K562 (cell line): Measurements from ENCODE around the gene NDFIP2. TPM values are rescaled to one million over a fixed set of nuclear protein-coding genes. Genes with fewer than 3 reads are reported as not detected.

ENCODE experiments used
- CEBPB ChIP-seq: fragments of 450-650 bp; IDR thresholded peaks from 2 replicates; pipeline ENCODE4 v1.6.1; 2016; ENCODE audit warnings: missing genetic modification characterization, missing compliant biosample characterization
- MAFG ChIP-seq: fragments of 450-650 bp; conservative IDR thresholded peaks from 2 replicates; pipeline ENCODE4 v1.6.1; 2016; ENCODE audit warnings: missing genetic modification characterization, missing compliant biosample characterization
- POLR2H ChIP-seq: IDR thresholded peaks from 2 replicates; pipeline ENCODE4 v1.6.1; 2016; ENCODE audit warnings: missing genetic modification characterization, low read depth, mild to moderate bottlenecking, control low read depth, missing compliant biosample characterization, moderate library complexity
- SRSF3 ChIP-seq: fragments of 200-400 bp; formaldehyde crosslinking; IDR thresholded peaks from 2 replicates; pipeline ENCODE4 v1.6.1; 2016; ENCODE audit warnings: mild to moderate bottlenecking, low read length, moderate library complexity; ENCODE audit not compliant: insufficient read depth
- polyA plus RNA-seq, 8 experiments: library from polyadenylated mRNA; depleted of rRNA in 4 of 8; stranded (reverse) in 5 of 8; unstranded in 3 of 8; fragments of >200 nt; fragmentation: Nextera tagmentation in 2 of 8; fragmentation: Illumina TruSeq in 1 of 8; extraction: Ambion mirVana in 2 of 8; extraction: Trizol in 1 of 8; gene quantifications; 2 replicates each; pipeline versions ENCODE4 v1.2.1 to v1.2.3, GENCODE V29; 2011 to 2014; ENCODE audit warnings: inconsistent platforms in 1 of 8, missing spikeins in 1 of 8
- total RNA-seq, 7 experiments: library from RNA; depleted of rRNA in 6 of 7; stranded (reverse); fragments of >200 nt in 6 of 7; fragmentation: Illumina TruSeq in 2 of 7; extraction: Trizol in 2 of 7; gene quantifications; 2 replicates each; pipeline versions ENCODE4 v1.2.1 to v1.2.3, GENCODE V29; 2011 to 2021; ENCODE audit warnings: low replicate concordance in 1 of 7
- TF ChIP-seq, protein P1 (sequence below), 2 experiments: fragments of 200-800 bp in 1 of 2; sonication (Bioruptor generic) in 1 of 2; sonication (generic) in 1 of 2; formaldehyde crosslinking in 1 of 2; IDR thresholded peaks in 1 of 2; conservative IDR thresholded peaks in 1 of 2; 2 replicates each; pipeline versions ENCODE4 v1.5.0 to v1.6.1; 2016 to 2020; ENCODE audit warnings: missing compliant biosample characterization in 1 of 2, missing genetic modification characterization in 1 of 2, missing genetic modification reagents in 1 of 2
- TF ChIP-seq, protein P2 (sequence below), 2 experiments: fragments of 450-650 bp; IDR thresholded peaks; 2 replicates each; pipeline ENCODE4 v1.6.1; 2016
- TF ChIP-seq, protein P3 (sequence below): fragments of 450-650 bp; formaldehyde crosslinking; IDR thresholded peaks from 2 replicates; pipeline ENCODE4 v1.4.0; 2020; ENCODE audit warnings: mild to moderate bottlenecking, moderate library complexity
- TF ChIP-seq, protein P4 (sequence below): sonication (generic); formaldehyde crosslinking; IDR thresholded peaks from 2 replicates; pipeline ENCODE4 v1.8.0; 2022; ENCODE audit warnings: missing genetic modification reagents, mild to moderate bottlenecking, moderate library complexity, borderline replicate concordance
- TF ChIP-seq, protein P5 (sequence below): fragments of 250-450 bp; sonication (Bioruptor Pico); IDR thresholded peaks from 2 replicates; pipeline ENCODE4 v1.5.0; 2020; ENCODE audit warnings: mild to moderate bottlenecking, borderline replicate concordance
- TF ChIP-seq, protein P6 (sequence below), 2 experiments: fragments of 450-650 bp in 1 of 2; sonication (generic) in 1 of 2; formaldehyde crosslinking in 1 of 2; IDR thresholded peaks in 1 of 2; conservative IDR thresholded peaks in 1 of 2; 2 replicates each; pipeline versions ENCODE4 v1.6.1 to v1.8.1; 2016 to 2023; ENCODE audit warnings: mild to moderate bottlenecking in 2 of 2, moderate library complexity in 2 of 2, inconsistent platforms in 1 of 2, missing genetic modification reagents in 1 of 2

The NDFIP2 gene
- total and polyA plus RNA-seq, 9 of the 15 experiments (the other 6 are each of a cell fraction or from before 2014, with no cell fraction given): 13.4 to 54.4 (median 27.8) TPM

DNA sequence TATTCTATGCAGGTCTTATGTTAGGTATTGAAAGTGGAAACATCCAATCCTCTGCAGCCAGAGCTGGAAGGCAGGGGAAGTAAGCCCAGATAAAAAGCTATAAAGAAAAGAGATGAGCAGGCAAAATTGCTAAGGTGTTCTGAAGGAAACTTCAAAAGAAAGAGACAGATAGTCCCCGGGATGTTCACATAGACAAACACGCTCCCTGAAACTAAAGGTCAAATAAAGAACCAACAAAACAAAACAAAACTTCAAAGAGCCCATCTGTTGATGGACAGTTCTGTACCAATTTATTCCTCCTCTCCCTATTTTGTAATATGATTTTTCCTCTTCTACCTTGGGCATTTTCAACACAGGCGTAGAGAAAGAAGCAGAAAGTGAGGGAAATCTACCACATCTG is 11.3 kb upstream of the NDFIP2 start (continued):
- no peak for TF ChIP-seq SRSF3
- TF ChIP-seq, protein P1, sequence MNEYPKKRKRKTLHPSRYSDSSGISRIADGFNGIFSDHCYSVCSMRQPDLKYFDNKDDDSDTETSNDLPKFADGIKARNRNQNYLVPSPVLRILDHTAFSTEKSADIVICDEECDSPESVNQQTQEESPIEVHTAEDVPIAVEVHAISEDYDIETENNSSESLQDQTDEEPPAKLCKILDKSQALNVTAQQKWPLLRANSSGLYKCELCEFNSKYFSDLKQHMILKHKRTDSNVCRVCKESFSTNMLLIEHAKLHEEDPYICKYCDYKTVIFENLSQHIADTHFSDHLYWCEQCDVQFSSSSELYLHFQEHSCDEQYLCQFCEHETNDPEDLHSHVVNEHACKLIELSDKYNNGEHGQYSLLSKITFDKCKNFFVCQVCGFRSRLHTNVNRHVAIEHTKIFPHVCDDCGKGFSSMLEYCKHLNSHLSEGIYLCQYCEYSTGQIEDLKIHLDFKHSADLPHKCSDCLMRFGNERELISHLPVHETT (CRISPR knock-in tag; conservative IDR thresholded peaks at IDR 0.05 in 1 of 2, IDR thresholded peaks at IDR 0.05 in 1 of 2): no peak
- TF ChIP-seq, protein P2, sequence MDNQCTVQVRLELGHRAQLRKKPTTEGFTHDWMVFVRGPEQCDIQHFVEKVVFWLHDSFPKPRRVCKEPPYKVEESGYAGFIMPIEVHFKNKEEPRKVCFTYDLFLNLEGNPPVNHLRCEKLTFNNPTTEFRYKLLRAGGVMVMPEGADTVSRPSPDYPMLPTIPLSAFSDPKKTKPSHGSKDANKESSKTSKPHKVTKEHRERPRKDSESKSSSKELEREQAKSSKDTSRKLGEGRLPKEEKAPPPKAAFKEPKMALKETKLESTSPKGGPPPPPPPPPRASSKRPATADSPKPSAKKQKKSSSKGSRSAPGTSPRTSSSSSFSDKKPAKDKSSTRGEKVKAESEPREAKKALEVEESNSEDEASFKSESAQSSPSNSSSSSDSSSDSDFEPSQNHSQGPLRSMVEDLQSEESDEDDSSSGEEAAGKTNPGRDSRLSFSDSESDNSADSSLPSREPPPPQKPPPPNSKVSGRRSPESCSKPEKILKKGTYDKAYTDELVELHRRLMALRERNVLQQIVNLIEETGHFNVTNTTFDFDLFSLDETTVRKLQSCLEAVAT (IDR thresholded peaks at IDR 0.05): no peak
- TF ChIP-seq, protein P3, sequence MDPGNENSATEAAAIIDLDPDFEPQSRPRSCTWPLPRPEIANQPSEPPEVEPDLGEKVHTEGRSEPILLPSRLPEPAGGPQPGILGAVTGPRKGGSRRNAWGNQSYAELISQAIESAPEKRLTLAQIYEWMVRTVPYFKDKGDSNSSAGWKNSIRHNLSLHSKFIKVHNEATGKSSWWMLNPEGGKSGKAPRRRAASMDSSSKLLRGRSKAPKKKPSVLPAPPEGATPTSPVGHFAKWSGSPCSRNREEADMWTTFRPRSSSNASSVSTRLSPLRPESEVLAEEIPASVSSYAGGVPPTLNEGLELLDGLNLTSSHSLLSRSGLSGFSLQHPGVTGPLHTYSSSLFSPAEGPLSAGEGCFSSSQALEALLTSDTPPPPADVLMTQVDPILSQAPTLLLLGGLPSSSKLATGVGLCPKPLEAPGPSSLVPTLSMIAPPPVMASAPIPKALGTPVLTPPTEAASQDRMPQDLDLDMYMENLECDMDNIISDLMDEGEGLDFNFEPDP (CRISPR knock-in tag): no peak
- no peak for TF ChIP-seq POLR2H
- TF ChIP-seq, protein P4, sequence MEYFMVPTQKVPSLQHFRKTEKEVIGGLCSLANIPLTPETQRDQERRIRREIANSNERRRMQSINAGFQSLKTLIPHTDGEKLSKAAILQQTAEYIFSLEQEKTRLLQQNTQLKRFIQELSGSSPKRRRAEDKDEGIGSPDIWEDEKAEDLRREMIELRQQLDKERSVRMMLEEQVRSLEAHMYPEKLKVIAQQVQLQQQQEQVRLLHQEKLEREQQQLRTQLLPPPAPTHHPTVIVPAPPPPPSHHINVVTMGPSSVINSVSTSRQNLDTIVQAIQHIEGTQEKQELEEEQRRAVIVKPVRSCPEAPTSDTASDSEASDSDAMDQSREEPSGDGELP (CRISPR knock-in tag): no peak
- TF ChIP-seq, protein P5, sequence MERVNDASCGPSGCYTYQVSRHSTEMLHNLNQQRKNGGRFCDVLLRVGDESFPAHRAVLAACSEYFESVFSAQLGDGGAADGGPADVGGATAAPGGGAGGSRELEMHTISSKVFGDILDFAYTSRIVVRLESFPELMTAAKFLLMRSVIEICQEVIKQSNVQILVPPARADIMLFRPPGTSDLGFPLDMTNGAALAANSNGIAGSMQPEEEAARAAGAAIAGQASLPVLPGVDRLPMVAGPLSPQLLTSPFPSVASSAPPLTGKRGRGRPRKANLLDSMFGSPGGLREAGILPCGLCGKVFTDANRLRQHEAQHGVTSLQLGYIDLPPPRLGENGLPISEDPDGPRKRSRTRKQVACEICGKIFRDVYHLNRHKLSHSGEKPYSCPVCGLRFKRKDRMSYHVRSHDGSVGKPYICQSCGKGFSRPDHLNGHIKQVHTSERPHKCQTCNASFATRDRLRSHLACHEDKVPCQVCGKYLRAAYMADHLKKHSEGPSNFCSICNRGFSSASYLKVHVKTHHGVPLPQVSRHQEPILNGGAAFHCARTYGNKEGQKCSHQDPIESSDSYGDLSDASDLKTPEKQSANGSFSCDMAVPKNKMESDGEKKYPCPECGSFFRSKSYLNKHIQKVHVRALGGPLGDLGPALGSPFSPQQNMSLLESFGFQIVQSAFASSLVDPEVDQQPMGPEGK (CRISPR knock-in tag): no peak
- no peak for TF ChIP-seq MAFG (tag)
- TF ChIP-seq CEBPB: no peak
- TF ChIP-seq, protein P6, sequence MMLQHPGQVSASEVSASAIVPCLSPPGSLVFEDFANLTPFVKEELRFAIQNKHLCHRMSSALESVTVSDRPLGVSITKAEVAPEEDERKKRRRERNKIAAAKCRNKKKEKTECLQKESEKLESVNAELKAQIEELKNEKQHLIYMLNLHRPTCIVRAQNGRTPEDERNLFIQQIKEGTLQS (IDR thresholded peaks at IDR 0.05): no peak
- TF ChIP-seq, protein P6 (CRISPR knock-in tag; conservative IDR thresholded peaks at IDR 0.05): no peak
